ENCODE data around the gene PGAM5. TPM values are rescaled to one million over a fixed set of nuclear protein-coding genes. Genes with fewer than 3 reads are reported as not detected.

Gene PGAM5
- total RNA-seq, 2 donors from 2014 or later: 54.9 to 114 TPM

- DNase-seq (ENCODE audit: low spot score) (no peak), ATAC-seq (no peak)
- Mint-ChIP-seq H3K27me3 (no peaks in the 10 kb centered on the region), H3K4me1 (ENCODE audit: low read depth in 2 of 2) (peaks cover 2 to 8% of the 10 kb centered on the region in 2 donors), H3K36me3 (peaks cover 9% of the 10 kb centered on the region), H3K9me3 (no peaks in the 10 kb centered on the region), H3K27ac (no peak overlapping the region), H3K4me3 (no peak overlapping the region)
Observed at GRCh38 chr12:132700212-132700822, 10.3 kb upstream of the PGAM5 start.

- ATAC-seq (no peak), DNase-seq (ENCODE audit: low spot score) (no peak)
- Mint-ChIP-seq H3K4me1 (ENCODE audit: low read depth in 2 of 2) (peaks cover 0 to 10% of the 10 kb centered on the region in 2 donors), H3K4me3 (no peak overlapping the region), H3K36me3 (peaks cover 4% of the 10 kb centered on the region), H3K27me3 (no peaks in the 10 kb centered on the region), H3K9me3 (no peaks in the 10 kb centered on the region), H3K27ac (no peak overlapping the region)
Observed at GRCh38 chr12:132702640-132703039, 8.0 kb upstream of the PGAM5 start.

- Mint-ChIP-seq H3K9me3 (no peaks in the 10 kb centered on the region), H3K4me1 (ENCODE audit: low read depth in 2 of 2) (peaks cover 0 to 13% of the 10 kb centered on the region in 2 donors), H3K36me3 (peaks cover 4% of the 10 kb centered on the region), H3K27ac (peak overlapping the region in 1 of 2 donors; percentile 34), H3K27me3 (no peaks in the 10 kb centered on the region), H3K4me3 (no peak overlapping the region)
- no peak for DNase-seq (ENCODE audit: low spot score)
- ATAC-seq: peak in 1 of 2 donors; percentile 43
Observed at GRCh38 chr12:132703641-132704040, 7.0 kb upstream of the PGAM5 start.

GRCh38 chr12:132707241-132707640 is 3.4 kb upstream of the PGAM5 start:
- no peak for DNase-seq (ENCODE audit: low spot score)
- H3K9me3 Mint-ChIP-seq: no peaks in the 10 kb centered on the region
- ATAC-seq: no peak
- H3K27me3 Mint-ChIP-seq: no peaks in the 10 kb centered on the region
- H3K4me1 Mint-ChIP-seq (ENCODE audit: low read depth in 2 of 2): peaks cover 5 to 20% of the 10 kb centered on the region in 2 donors
- H3K27ac Mint-ChIP-seq: no peak overlapping the region
- peak overlapping the region; percentile 48 for H3K4me3 Mint-ChIP-seq
- no peaks in the 10 kb centered on the region for H3K36me3 Mint-ChIP-seq

- Mint-ChIP-seq H3K27ac (peak overlapping the region in 1 of 2 donors; percentile 57), H3K4me1 (ENCODE audit: low read depth in 2 of 2) (peaks cover 5 to 19% of the 10 kb centered on the region in 2 donors), H3K27me3 (no peaks in the 10 kb centered on the region), H3K4me3 (no peak overlapping the region), H3K9me3 (no peaks in the 10 kb centered on the region), H3K36me3 (no peaks in the 10 kb centered on the region)
- no peak for ATAC-seq
- no peak for DNase-seq (ENCODE audit: low spot score)
Observed at GRCh38 chr12:132708150-132708549, 2.5 kb upstream of the PGAM5 start.

GRCh38 chr12:132710043-132710404 is 618 bp upstream of the PGAM5 start:
- ATAC-seq: peak; percentile 33 to 37

GRCh38 chr12:132711080-132711843 is 620 bp downstream of the PGAM5 start:
- H3K27ac Mint-ChIP-seq: peak overlapping the region in 1 of 2 donors; percentile 41
- peak overlapping the region; percentile 74 for H3K4me3 Mint-ChIP-seq
- H3K9me3 Mint-ChIP-seq: no peaks in the 10 kb centered on the region
- DNase-seq (ENCODE audit: low spot score) (peak; percentile 69), ATAC-seq (peak; percentile 44 to 63)
- no peaks in the 10 kb centered on the region for H3K36me3 Mint-ChIP-seq
- peaks cover 5 to 18% of the 10 kb centered on the region in 2 donors for H3K4me1 Mint-ChIP-seq (ENCODE audit: low read depth in 2 of 2)
- no peaks in the 10 kb centered on the region for H3K27me3 Mint-ChIP-seq

More at GRCh38 chr12:132710043-132710404, 618 bp upstream of the PGAM5 start:
- Mint-ChIP-seq H3K27ac (peak overlapping the region; percentile 64 to 83), H3K36me3 (no peaks in the 10 kb centered on the region), H3K4me3 (peak overlapping the region; percentile 91), H3K4me1 (ENCODE audit: low read depth in 2 of 2) (peaks cover 5 to 18% of the 10 kb centered on the region in 2 donors), H3K27me3 (no peaks in the 10 kb centered on the region), H3K9me3 (no peaks in the 10 kb centered on the region)
- no peak for DNase-seq (ENCODE audit: low spot score)

- ATAC-seq (no peak), DNase-seq (ENCODE audit: low spot score) (no peak)
- Mint-ChIP-seq H3K9me3 (no peaks in the 10 kb centered on the region), H3K27me3 (no peaks in the 10 kb centered on the region), H3K4me1 (ENCODE audit: low read depth in 2 of 2) (peaks cover 5 to 15% of the 10 kb centered on the region in 2 donors), H3K27ac (no peak overlapping the region), H3K36me3 (no peaks in the 10 kb centered on the region), H3K4me3 (no peak overlapping the region)
Observed at GRCh38 chr12:132713123-132713522, 2.5 kb downstream of the PGAM5 start.

GRCh38 chr12:132715874-132716273 is 5.2 kb downstream of the PGAM5 start:
- no peaks in the 10 kb centered on the region for H3K9me3 Mint-ChIP-seq
- H3K4me3 Mint-ChIP-seq: no peak overlapping the region
- H3K4me1 Mint-ChIP-seq (ENCODE audit: low read depth in 2 of 2): peaks cover 0 to 17% of the 10 kb centered on the region in 2 donors
- DNase-seq (ENCODE audit: low spot score) (no peak), ATAC-seq (no peak)
- no peak overlapping the region for H3K27ac Mint-ChIP-seq
- no peaks in the 10 kb centered on the region for H3K36me3 Mint-ChIP-seq
- no peaks in the 10 kb centered on the region for H3K27me3 Mint-ChIP-seq

GRCh38 chr12:132716356-132716755 is 5.7 kb downstream of the PGAM5 start:
- Mint-ChIP-seq H3K9me3 (no peaks in the 10 kb centered on the region), H3K4me3 (no peak overlapping the region), H3K27me3 (no peaks in the 10 kb centered on the region), H3K36me3 (no peaks in the 10 kb centered on the region), H3K4me1 (ENCODE audit: low read depth in 2 of 2) (peaks cover 0 to 17% of the 10 kb centered on the region in 2 donors), H3K27ac (no peak overlapping the region)
- ATAC-seq (no peak), DNase-seq (ENCODE audit: low spot score) (no peak)

- Mint-ChIP-seq H3K27me3 (no peaks in the 10 kb centered on the region), H3K36me3 (no peaks in the 10 kb centered on the region)
Observed at GRCh38 chr12:132717011-132717410, 6.4 kb downstream of the PGAM5 start.

GRCh38 chr12:132717531-132718387 is 7.1 kb downstream of the PGAM5 start:
- Mint-ChIP-seq H3K4me1 (ENCODE audit: low read depth in 2 of 2) (peaks cover 0 to 13% of the 10 kb centered on the region in 2 donors), H3K9me3 (no peaks in the 10 kb centered on the region), H3K27ac (no peak overlapping the region), H3K36me3 (no peaks in the 10 kb centered on the region), H3K4me3 (no peak overlapping the region), H3K27me3 (no peaks in the 10 kb centered on the region)
- peak in 1 of 2 donors; percentile 12 for ATAC-seq
- no peak for DNase-seq (ENCODE audit: low spot score)

More at GRCh38 chr12:132717011-132717410, 6.4 kb downstream of the PGAM5 start:
- no peaks in the 10 kb centered on the region for H3K9me3 Mint-ChIP-seq
- ATAC-seq (no peak), DNase-seq (ENCODE audit: low spot score) (no peak)
- no peak overlapping the region for H3K27ac Mint-ChIP-seq
- H3K4me3 Mint-ChIP-seq: no peak overlapping the region
- peaks cover 0 to 17% of the 10 kb centered on the region in 2 donors for H3K4me1 Mint-ChIP-seq (ENCODE audit: low read depth in 2 of 2)

- no peak overlapping the region for H3K4me3 Mint-ChIP-seq
- H3K27me3 Mint-ChIP-seq: no peaks in the 10 kb centered on the region
- ATAC-seq (no peak), DNase-seq (ENCODE audit: low spot score) (no peak)
- no peak overlapping the region for H3K27ac Mint-ChIP-seq
- no peaks in the 10 kb centered on the region for H3K36me3 Mint-ChIP-seq
- H3K9me3 Mint-ChIP-seq: no peaks in the 10 kb centered on the region
- H3K4me1 Mint-ChIP-seq (ENCODE audit: low read depth in 2 of 2): peaks cover 6 to 9% of the 10 kb centered on the region in 2 donors
Observed at GRCh38 chr12:132718644-132719043, 8.0 kb downstream of the PGAM5 start.
